HEK293 (cell line): ENCODE results near the gene PDE6B.

Experiments
- KLF10 ChIP-seq: fragments of 450-650 bp; IDR thresholded peaks from 2 replicates; pipeline ENCODE4 v1.5.1; 2018; ENCODE audit warnings: missing biosample characterization, mild to moderate bottlenecking, missing genetic modification characterization
- KLF9 ChIP-seq: fragments of 450-650 bp; formaldehyde crosslinking; IDR thresholded peaks from 2 replicates; pipeline ENCODE4 v1.5.1; 2016; ENCODE audit warnings: missing biosample characterization, missing genetic modification characterization, low read depth
- SCRT2 ChIP-seq: fragments of 450-650 bp; formaldehyde crosslinking; IDR thresholded peaks from 2 replicates; pipeline ENCODE4 v1.5.1; 2016; ENCODE audit warnings: missing biosample characterization, missing genetic modification characterization
- YY2 ChIP-seq: fragments of 450-650 bp; formaldehyde crosslinking; IDR thresholded peaks from 2 replicates; pipeline ENCODE4 v1.5.1; 2016; ENCODE audit warnings: missing biosample characterization, missing genetic modification characterization
- ZBTB21 ChIP-seq: fragments of 450-650 bp; formaldehyde crosslinking; IDR thresholded peaks from 2 replicates; pipeline ENCODE4 v1.5.1; 2017; ENCODE audit warnings: missing biosample characterization, missing genetic modification characterization
- ZBTB48 ChIP-seq: fragments of 450-650 bp; formaldehyde crosslinking; IDR thresholded peaks from 2 replicates; pipeline ENCODE4 v1.5.1; 2016; ENCODE audit warnings: missing biosample characterization, missing genetic modification characterization
- ZFHX2 ChIP-seq: fragments of 450-650 bp; formaldehyde crosslinking; conservative IDR thresholded peaks from 2 replicates; pipeline ENCODE4 v1.5.1; 2016; ENCODE audit warnings: missing biosample characterization, missing genetic modification characterization
- ZNF138 ChIP-seq: fragments of 450-650 bp; formaldehyde crosslinking; IDR thresholded peaks from 2 replicates; pipeline ENCODE4 v1.5.1; 2016; ENCODE audit warnings: missing biosample characterization, missing genetic modification characterization, borderline replicate concordance
- ZNF155 ChIP-seq: fragments of 450-650 bp; formaldehyde crosslinking; IDR thresholded peaks from 2 replicates; pipeline ENCODE4 v1.5.1; 2016; ENCODE audit warnings: missing biosample characterization, missing genetic modification characterization
- ZNF157 ChIP-seq: fragments of 450-650 bp; formaldehyde crosslinking; IDR thresholded peaks from 2 replicates; pipeline ENCODE4 v1.5.1; 2016; ENCODE audit warnings: missing biosample characterization, missing genetic modification characterization
- ZNF184 ChIP-seq: fragments of 450-650 bp; IDR thresholded peaks from 2 replicates; pipeline ENCODE4 v1.5.1; 2018; ENCODE audit warnings: missing biosample characterization, mild to moderate bottlenecking, missing genetic modification characterization
- ZNF221 ChIP-seq: fragments of 450-650 bp; formaldehyde crosslinking; IDR thresholded peaks from 2 replicates; pipeline ENCODE4 v1.5.1; 2017; ENCODE audit warnings: missing biosample characterization, missing genetic modification characterization, borderline replicate concordance
- ZNF223 ChIP-seq: fragments of 450-650 bp; formaldehyde crosslinking; IDR thresholded peaks from 2 replicates; pipeline ENCODE4 v1.5.1; 2016; ENCODE audit warnings: missing biosample characterization, missing genetic modification characterization
- ZNF248 ChIP-seq: fragments of 450-650 bp; formaldehyde crosslinking; IDR thresholded peaks from 2 replicates; pipeline ENCODE4 v1.5.1; 2017; ENCODE audit warnings: missing biosample characterization, missing genetic modification characterization
- ZNF501 ChIP-seq: fragments of 450-650 bp; formaldehyde crosslinking; IDR thresholded peaks from 2 replicates; pipeline ENCODE4 v1.5.1; 2016; ENCODE audit warnings: missing biosample characterization, missing genetic modification characterization
- ZNF514 ChIP-seq: fragments of 450-650 bp; formaldehyde crosslinking; IDR thresholded peaks from 2 replicates; pipeline ENCODE4 v1.5.1; 2016; ENCODE audit warnings: missing biosample characterization, missing genetic modification characterization
- ZNF529 ChIP-seq: fragments of 450-650 bp; formaldehyde crosslinking; IDR thresholded peaks from 2 replicates; pipeline ENCODE4 v1.5.1; 2017; ENCODE audit warnings: missing genetic modification characterization, missing biosample characterization; ENCODE audit not compliant: insufficient replicate concordance
- ZNF561 ChIP-seq: fragments of 450-650 bp; IDR thresholded peaks from 2 replicates; pipeline ENCODE4 v1.5.1; 2018; ENCODE audit warnings: missing biosample characterization, missing genetic modification characterization, borderline replicate concordance
- ZNF624 ChIP-seq: fragments of 450-650 bp; formaldehyde crosslinking; IDR thresholded peaks from 2 replicates; pipeline ENCODE4 v1.5.1; 2017; ENCODE audit warnings: missing biosample characterization, missing genetic modification characterization
- ZNF629 ChIP-seq: fragments of 450-650 bp; formaldehyde crosslinking; IDR thresholded peaks from 2 replicates; pipeline ENCODE4 v1.5.1; 2017; ENCODE audit warnings: missing biosample characterization, missing genetic modification characterization
- TF ChIP-seq, protein P1 (sequence below): fragments of 450-650 bp; formaldehyde crosslinking; IDR thresholded peaks from 2 replicates; pipeline ENCODE4 v1.5.1; 2016; ENCODE audit warnings: missing biosample characterization, missing genetic modification characterization
- TF ChIP-seq, protein P2 (sequence below): fragments of 450-650 bp; formaldehyde crosslinking; IDR thresholded peaks from 2 replicates; pipeline ENCODE4 v1.5.1; 2016; ENCODE audit warnings: missing biosample characterization, missing genetic modification characterization, borderline replicate concordance
- TF ChIP-seq, protein P3 (sequence below): fragments of 450-650 bp; IDR thresholded peaks from 2 replicates; pipeline ENCODE4 v1.5.1; 2018; ENCODE audit warnings: missing biosample characterization, mild to moderate bottlenecking, missing genetic modification characterization
- TF ChIP-seq, protein P4 (sequence below): fragments of 450-650 bp; formaldehyde crosslinking; IDR thresholded peaks from 2 replicates; pipeline ENCODE4 v1.5.1; 2016; ENCODE audit warnings: missing biosample characterization, missing genetic modification characterization
- TF ChIP-seq, protein P5 (sequence below): fragments of 450-650 bp; formaldehyde crosslinking; IDR thresholded peaks from 2 replicates; pipeline ENCODE4 v1.5.1; 2016; ENCODE audit warnings: missing biosample characterization, missing genetic modification characterization
- TF ChIP-seq, protein P6 (sequence below): fragments of 450-650 bp; formaldehyde crosslinking; IDR thresholded peaks from 2 replicates; pipeline ENCODE4 v1.5.1; 2016; ENCODE audit warnings: missing biosample characterization, missing genetic modification characterization

PDE6B gene

DNA sequence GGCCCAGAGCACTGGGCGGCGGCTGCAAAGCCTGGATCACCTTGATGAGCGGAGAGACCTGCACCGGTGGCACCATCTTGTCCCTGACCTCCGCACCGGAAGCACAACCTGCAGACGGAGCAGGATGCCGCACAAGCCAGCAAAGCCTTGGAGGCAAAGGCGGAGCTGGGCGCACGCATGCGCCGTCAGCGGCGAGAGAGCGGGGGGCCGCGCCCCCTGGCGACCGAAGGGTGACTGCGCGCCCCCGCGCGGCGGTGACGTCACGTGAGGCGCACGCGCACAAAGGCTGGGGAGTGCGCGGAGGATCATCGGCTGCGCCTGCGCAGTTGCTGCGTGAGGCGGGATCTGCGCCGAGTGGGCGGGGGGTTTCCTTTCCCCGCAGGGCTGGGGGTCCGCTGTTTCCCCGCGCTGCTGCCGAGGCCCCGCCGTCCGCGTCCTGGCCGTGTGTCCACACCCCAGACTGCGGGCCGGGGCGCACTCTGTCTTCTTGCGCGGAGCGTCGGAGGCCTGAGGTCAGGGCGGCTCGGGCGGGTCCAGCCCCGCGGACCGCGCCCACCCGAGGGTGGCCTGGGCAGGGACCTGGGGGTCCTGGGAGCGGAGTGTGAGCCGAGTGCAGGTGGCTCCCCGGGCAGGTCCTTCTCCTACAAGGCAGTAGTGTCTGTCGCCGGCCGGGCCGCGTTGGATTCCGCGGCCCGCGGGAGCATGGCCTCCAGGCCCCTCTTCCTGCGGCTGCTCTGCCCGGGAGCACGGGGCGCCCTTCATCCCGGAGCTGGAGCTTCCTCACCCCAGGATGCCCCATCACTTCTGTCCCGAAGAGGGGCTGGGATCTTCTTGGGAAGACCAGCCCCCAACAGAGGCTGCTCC, 49.0 kb downstream of the PDE6B start, which contains the start of the genes ATP5ME and MYL5 (continued):
- TF ChIP-seq, protein P1, sequence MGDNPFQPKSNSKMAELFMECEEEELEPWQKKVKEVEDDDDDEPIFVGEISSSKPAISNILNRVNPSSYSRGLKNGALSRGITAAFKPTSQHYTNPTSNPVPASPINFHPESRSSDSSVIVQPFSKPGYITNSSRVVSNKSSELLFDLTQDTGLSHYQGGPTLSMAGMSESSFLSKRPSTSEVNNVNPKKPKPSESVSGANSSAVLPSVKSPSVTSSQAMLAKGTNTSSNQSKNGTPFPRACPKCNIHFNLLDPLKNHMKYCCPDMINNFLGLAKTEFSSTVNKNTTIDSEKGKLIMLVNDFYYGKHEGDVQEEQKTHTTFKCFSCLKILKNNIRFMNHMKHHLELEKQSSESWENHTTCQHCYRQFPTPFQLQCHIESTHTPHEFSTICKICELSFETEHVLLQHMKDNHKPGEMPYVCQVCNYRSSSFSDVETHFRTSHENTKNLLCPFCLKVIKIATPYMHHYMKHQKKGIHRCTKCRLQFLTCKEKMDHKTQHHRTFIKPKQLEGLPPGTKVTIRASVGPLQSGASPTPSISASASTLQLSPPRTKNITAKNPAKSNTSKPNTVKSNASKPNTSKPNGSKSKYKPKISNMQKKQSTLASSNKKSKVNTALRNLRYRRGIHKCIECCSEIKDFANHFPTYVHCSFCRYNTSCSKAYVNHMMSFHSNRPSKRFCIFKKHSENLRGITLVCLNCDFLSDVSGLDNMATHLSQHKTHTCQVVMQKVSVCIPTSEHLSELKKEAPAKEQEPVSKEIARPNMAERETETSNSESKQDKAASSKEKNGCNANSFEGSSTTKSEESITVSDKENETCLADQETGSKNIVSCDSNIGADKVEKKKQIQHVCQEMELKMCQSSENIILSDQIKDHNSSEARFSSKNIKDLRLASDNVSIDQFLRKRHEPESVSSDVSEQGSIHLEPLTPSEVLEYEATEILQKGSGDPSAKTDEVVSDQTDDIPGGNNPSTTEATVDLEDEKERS: no peak
- no peak for TF ChIP-seq ZNF624 (tag by site-specific recombination)
- no peak for TF ChIP-seq ZNF155 (tag by site-specific recombination)
- peak; percentile 88 for TF ChIP-seq ZFHX2 (tag by site-specific recombination)
- TF ChIP-seq, protein P2, sequence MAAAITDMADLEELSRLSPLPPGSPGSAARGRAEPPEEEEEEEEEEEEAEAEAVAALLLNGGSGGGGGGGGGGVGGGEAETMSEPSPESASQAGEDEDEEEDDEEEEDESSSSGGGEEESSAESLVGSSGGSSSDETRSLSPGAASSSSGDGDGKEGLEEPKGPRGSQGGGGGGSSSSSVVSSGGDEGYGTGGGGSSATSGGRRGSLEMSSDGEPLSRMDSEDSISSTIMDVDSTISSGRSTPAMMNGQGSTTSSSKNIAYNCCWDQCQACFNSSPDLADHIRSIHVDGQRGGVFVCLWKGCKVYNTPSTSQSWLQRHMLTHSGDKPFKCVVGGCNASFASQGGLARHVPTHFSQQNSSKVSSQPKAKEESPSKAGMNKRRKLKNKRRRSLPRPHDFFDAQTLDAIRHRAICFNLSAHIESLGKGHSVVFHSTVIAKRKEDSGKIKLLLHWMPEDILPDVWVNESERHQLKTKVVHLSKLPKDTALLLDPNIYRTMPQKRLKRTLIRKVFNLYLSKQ (tag by site-specific recombination): no peak
- TF ChIP-seq, protein P3, sequence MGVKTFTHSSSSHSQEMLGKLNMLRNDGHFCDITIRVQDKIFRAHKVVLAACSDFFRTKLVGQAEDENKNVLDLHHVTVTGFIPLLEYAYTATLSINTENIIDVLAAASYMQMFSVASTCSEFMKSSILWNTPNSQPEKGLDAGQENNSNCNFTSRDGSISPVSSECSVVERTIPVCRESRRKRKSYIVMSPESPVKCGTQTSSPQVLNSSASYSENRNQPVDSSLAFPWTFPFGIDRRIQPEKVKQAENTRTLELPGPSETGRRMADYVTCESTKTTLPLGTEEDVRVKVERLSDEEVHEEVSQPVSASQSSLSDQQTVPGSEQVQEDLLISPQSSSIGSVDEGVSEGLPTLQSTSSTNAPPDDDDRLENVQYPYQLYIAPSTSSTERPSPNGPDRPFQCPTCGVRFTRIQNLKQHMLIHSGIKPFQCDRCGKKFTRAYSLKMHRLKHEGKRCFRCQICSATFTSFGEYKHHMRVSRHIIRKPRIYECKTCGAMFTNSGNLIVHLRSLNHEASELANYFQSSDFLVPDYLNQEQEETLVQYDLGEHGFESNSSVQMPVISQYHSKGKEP (tag by site-specific recombination): no peak
- TF ChIP-seq ZNF529 (tag by site-specific recombination): no peak
- no peak for TF ChIP-seq ZNF138 (tag by site-specific recombination)
- TF ChIP-seq, protein P4, sequence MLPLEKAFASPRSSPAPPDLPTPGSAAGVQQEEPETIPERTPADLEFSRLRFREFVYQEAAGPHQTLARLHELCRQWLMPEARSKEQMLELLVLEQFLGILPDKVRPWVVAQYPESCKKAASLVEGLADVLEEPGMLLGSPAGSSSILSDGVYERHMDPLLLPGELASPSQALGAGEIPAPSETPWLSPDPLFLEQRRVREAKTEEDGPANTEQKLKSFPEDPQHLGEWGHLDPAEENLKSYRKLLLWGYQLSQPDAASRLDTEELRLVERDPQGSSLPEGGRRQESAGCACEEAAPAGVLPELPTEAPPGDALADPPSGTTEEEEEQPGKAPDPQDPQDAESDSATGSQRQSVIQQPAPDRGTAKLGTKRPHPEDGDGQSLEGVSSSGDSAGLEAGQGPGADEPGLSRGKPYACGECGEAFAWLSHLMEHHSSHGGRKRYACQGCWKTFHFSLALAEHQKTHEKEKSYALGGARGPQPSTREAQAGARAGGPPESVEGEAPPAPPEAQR (tag by site-specific recombination): no peak
- peak; percentile 94 for TF ChIP-seq ZNF629 (tag by site-specific recombination)
- TF ChIP-seq ZNF561 (tag by site-specific recombination): no peak
- peak; percentile 70; the same call in 1 of the 2 replicates for TF ChIP-seq ZBTB21
- TF ChIP-seq, protein P5, sequence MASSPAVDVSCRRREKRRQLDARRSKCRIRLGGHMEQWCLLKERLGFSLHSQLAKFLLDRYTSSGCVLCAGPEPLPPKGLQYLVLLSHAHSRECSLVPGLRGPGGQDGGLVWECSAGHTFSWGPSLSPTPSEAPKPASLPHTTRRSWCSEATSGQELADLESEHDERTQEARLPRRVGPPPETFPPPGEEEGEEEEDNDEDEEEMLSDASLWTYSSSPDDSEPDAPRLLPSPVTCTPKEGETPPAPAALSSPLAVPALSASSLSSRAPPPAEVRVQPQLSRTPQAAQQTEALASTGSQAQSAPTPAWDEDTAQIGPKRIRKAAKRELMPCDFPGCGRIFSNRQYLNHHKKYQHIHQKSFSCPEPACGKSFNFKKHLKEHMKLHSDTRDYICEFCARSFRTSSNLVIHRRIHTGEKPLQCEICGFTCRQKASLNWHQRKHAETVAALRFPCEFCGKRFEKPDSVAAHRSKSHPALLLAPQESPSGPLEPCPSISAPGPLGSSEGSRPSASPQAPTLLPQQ (tag by site-specific recombination): no peak
- TF ChIP-seq ZNF223 (tag by site-specific recombination): peak; percentile 94
- TF ChIP-seq ZBTB48: no peak
- no peak for TF ChIP-seq ZNF184 (tag by site-specific recombination)
- TF ChIP-seq ZNF157: no peak
- TF ChIP-seq SCRT2: no peak
- TF ChIP-seq, protein P6, sequence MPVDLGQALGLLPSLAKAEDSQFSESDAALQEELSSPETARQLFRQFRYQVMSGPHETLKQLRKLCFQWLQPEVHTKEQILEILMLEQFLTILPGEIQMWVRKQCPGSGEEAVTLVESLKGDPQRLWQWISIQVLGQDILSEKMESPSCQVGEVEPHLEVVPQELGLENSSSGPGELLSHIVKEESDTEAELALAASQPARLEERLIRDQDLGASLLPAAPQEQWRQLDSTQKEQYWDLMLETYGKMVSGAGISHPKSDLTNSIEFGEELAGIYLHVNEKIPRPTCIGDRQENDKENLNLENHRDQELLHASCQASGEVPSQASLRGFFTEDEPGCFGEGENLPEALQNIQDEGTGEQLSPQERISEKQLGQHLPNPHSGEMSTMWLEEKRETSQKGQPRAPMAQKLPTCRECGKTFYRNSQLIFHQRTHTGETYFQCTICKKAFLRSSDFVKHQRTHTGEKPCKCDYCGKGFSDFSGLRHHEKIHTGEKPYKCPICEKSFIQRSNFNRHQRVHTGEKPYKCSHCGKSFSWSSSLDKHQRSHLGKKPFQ (tag by site-specific recombination): no peak
- TF ChIP-seq ZNF248 (tag by site-specific recombination): no peak
- TF ChIP-seq KLF10 (tag by site-specific recombination): peak; percentile 41; the same call in 1 of the 2 replicates
- peak; percentile 72 for TF ChIP-seq YY2 (tag by site-specific recombination)
- TF ChIP-seq KLF9 (tag by site-specific recombination): peak; percentile 92
- TF ChIP-seq ZNF501 (tag by site-specific recombination): 0 out of 2 replicates have a peak, but pooled peaks have one; percentile 56
- TF ChIP-seq ZNF221: no peak
- TF ChIP-seq ZNF514: no peak
